GM04504 (cell line): ENCODE data around the gene UGT1A4.

Source experiments
- DNase-seq: peaks from one replicate; pipeline ENCODE4 v3.0.0-alpha.2; 2012; ENCODE audit warnings: low read depth

Gene UGT1A4

DNA sequence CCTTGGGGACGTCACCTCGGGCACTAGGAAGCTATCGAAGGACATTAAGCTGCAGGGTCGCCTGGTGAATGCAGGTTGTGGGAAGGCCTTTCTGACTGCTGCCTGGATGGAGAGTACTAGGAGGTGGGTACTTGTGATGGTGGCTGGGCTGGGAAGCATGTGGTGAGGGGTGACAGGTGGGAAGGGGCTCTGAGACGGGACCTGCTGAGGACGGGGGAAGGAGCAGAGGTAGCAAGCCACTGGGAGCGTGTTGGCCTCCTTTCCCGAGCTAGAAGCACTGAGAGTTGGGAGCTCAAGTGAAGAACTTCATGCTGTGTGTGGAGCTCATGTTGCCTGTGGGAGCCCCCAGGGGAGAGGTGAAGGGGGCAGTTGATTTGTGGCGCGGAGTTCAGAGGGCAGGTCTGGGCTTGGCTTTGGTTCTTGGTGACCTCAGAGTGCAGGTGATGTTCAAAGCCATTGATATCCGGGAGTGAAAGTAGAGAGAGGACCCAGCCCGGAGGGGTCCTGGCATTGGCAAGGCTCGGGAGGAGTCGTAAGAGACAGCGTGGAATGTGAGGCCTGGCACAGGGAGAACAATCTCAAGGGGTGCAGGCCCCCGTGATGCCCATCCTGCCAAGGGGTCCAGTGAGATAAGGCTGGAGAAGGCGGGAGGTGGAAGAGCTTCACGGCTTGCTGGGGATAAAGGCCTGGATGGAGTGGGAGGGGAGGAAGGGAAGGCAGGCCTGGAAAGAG is 72.8 kb downstream of the UGT1A4 start:
- no peak for DNase-seq

DNA sequence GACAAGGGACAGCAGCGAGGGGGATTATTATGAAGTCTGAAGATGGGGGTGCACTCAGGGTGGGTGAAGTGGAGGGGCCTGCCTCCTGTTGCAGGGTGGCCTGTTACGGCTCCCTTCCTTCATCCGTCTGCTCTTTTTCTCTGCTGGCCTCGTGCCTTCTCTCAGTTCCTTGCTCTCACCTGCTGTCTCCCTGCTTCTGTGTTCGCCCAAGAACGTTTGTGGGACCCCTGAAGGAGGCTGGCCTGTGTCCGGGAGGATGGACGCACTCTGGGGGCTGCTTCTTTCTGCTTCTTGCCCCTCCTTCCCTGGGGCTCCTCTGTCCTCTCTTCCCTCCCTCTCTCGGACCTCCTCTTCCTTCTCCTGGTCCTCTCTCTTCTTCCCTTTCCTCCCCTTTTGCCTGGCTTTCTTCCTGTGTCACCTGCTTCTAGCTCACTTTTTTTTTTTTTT is 73.4 kb downstream of the UGT1A4 start:
- DNase-seq, result no peak

DNA sequence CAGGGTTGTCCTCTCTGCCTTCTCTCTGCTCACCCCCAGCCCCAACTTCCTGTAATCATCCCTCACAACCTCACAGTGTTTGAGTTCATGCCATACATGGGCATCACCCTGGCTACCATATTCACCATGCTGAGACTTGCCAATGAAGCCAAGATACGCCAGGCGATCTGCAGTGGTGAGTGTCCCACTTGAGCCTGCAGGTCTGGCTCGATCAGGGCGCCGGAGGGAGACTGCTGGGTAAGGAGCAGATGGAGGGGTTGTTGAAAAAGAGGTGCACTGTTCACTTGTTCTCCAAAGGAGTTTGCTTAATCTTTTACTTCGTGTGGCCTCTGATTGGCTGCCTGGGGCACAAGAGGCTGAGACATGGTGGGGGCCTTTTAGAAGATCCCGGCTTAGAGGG is 74.2 kb downstream of the UGT1A4 start:
- no peak for DNase-seq

GRCh38 chr2:233793465-233794127 is 75.1 kb downstream of the UGT1A4 start:
- no peak for DNase-seq

- DNase-seq, result no peak
Measured at GRCh38 chr2:233794128-233794658, 75.7 kb downstream of the UGT1A4 start.

DNA sequence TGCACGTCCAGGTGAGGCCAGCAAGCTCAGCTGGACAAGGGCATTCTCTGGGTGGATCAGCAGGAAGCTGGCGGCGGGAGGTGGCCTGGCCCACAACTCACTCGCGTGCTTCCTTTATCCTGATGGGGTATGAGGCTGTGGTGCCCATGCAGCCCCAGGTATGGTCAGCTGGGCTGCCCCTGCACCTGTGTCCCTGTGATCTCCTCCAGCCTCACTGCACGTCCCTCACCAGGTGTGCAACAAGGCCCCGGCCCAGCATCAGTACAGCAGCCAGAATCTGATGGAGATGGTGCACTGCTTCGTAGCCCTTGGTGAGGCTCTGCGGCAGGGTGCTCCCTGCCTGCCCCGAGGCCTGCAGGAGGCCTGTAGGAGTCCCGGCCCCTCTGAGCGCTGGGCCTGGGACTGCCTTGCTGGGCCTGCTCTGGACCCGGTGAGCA is 77.2 kb downstream of the UGT1A4 start:
- no peak for DNase-seq

- no peak for DNase-seq
Measured at GRCh38 chr2:233796254-233796653, 77.7 kb downstream of the UGT1A4 start.

DNA sequence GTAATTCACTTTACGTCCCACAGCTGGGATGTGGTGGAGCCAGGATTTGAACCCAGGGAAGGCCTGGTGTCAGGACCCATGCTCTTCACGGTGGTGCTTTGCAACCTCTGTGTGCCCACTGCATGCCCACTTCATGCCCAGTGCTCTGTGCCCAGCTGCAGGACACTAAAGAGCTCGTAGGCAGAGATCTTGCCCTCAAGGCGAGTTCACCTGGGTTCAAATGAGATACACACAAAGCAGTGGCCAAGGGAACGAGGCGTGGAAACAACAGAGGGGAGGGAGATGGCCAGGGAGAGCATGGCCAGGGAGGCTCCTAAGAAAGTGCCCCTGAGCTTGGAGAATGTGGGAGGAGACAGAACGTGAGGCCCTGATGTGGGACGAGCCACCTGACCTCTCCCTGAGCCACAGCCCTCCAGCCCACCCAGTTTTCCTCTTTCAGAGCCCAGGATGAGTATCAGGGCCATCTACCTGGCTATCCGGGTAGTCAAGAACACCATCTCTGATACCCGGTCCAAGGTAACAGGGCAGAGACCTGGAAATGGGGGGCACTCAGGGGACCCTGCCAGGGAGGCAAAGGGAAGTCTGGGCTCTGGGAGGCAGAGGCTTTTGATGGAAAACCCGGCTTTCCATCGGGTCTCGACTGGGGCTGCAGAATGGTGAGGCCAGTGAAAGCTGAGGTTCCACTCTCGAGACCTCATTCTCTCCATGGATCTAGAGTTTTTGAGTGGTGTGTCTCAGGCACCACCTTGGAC is 80.0 kb downstream of the UGT1A4 start:
- no peak for DNase-seq

DNA sequence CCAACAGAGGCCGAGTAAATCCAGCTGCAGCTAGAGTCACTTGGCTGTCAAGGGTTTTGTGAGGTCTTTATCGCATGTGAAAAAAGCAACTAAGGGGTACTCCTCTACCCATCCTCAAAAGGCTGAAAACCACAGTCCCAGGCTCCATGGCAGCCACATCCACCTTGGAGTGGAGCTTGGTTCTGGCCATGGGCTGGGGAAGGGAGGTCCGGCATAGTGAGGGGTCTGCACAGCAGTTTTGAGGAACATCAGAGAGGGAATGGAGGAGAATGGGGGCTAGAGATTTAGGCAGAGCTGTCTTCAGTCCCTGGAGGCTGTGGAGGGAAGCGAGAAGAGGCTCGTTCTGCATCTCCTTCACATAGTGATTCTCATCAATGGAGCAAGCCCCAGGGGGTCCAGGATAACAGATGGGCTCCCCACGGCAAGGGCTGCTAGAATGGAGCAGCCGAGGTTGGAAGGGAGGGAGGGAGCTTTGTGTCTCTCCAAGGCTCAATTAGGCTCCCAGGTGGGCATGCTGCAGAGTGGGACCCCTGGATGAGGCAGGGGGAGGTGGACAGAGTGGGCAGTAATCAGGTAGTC is 80.6 kb downstream of the UGT1A4 start:
- DNase-seq, result no peak

DNA sequence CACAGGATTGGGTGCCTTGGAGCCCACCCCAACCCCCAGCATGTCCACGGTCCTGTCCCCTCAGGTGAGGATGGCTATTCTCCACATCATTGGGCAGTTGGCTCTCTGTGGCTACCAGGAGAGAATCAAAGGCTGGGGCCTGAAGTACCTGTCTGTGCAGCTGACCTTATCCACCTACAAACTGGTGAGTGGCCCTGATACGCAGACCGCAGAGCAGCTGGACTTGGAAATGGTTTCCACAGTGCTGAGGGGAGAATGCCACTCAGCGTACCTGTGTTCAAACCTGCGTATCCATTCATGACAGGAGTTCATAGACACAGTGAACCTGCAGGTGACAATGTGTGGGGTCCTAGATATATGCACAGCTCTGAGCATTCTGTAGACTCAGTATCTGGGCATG is 81.2 kb downstream of the UGT1A4 start:
- no peak for DNase-seq

DNA sequence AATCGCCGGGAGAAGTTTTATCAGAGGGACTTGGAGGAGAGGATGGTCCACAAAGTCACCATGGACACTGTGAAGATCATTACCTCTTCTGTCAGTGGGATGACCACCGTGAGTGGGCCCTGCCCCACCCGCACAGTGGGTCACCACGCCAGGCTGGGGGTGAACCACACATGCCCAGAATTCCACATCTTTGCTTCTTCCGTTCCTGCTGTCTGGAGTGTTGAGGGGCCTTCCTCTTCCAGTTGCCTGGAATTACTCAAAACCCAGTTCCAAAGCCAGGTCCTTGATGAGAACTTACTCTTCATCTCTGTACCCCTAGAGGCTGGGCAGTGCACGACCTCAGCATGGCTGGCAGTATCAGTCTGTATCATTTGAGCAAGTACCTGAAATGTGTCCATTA is 81.7 kb downstream of the UGT1A4 start:
- DNase-seq, result no peak

- no peak for DNase-seq
Measured at GRCh38 chr2:233801357-233802131, 83.0 kb downstream of the UGT1A4 start.

DNA sequence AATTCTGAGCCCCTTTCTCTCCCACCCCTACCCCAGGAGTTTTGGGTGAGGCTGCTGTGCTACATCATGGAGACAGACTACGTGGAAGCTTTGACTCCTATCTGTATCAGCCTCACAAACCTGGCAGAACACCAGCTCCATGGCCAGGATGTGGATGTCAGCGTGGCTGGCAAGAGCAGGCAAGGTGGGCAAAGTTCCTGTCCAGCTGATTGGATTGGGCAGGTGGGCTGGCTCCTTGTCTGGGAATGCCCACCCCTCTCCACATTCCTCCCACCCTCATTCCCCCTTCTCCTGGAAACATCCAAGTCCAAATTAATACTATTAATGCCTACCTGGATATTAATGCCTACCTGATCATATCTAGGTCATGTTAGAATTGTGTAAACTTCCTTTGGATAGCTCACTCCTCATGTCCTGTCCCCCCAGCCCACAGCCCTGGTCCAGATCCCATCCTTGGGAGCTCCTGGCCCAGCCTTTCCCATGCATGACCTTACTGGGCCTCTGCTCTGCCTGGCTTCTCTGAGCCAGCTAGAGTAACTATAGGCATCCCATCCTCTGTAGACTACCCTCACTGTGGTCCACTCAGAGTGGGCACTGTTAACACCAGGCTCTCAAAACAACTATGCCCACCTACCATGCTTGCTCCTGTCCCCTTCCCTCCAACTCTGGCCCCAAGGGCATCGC is 83.7 kb downstream of the UGT1A4 start:
- no peak for DNase-seq

DNA sequence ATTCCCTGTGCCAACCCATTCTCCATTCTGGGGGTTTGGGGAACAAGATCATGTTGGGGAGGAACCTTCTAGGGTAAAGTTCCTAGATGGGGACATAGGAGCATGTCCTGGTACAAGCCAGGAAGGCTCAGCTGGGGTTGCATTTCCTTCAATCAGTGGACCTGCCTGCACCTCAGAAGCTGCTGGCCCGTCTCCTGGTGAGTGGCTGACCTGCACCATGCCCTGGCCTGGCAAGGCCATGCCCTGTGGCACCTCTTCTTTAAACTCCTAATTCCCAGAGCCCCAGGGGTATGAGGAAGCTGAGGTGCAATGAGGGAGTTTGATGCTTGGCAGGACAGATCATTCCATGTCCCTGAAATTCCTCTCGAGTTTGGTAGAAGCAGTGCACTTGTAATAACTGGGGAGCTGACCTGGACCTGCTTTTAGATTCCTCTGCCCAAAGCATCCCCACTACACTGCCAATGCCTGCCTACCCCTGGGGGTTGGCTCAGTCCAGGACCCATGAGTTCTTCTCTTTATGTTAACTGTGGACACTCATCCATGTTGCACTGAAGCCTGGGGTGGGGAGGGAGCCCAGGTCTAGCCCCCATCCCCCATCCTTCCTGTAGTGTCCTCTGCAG is 84.9 kb downstream of the UGT1A4 start:
- DNase-seq, result no peak

GRCh38 chr2:233803994-233804393 is 85.5 kb downstream of the UGT1A4 start:
- no peak for DNase-seq

GRCh38 chr2:233807215-233807865 is 88.8 kb downstream of the UGT1A4 start:
- DNase-seq, result no peak

GRCh38 chr2:233807966-233808935 is 89.7 kb downstream of the UGT1A4 start:
- DNase-seq, result no peak

GRCh38 chr2:233810385-233810784 is 91.8 kb downstream of the UGT1A4 start:
- no peak for DNase-seq

DNA sequence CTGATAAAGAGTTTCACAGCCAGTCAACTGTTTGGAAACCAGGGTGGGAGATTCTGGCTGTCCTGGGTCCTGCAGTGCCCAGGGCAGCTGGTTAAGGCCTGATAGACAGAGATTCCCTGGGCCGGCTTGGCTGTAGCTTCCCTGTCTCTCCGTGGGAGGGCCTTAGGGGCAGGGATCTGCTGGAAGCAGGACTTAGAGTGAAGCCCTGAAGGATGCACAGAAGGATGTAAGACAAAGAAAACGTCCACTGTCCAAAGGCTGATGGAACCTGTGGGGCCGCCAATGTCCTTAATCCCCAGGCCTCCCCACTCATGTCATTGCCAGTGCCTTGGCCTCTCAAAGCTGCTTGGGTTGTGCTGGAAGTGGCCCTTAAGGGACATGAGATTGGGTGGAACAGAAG is 92.6 kb downstream of the UGT1A4 start:
- DNase-seq, result no peak
